Activated CD8-positive, alpha-beta T cell treated with anti-CD3 and anti-CD28 coated beads for 36 hours (primary cell): ENCODE results near the gene PTK6. TPM values are rescaled to one million over a fixed set of nuclear protein-coding genes. Genes with fewer than 3 reads are reported as not detected.
A peak's percentile ranks its signal among the peaks of the same experiment; 100 is the strongest.

Experiments
- ATAC-seq: fragments of 200-7000 bp; cut with Tn5 transposase; one replicate; pipeline ENCODE4 v1.10.0; 2021; ENCODE audit warnings: mild to moderate bottlenecking, moderate library complexity
- CTCF ChIA-PET: fragments of 350-600 bp; sonication (Branson Sonifier 250); formaldehyde crosslinking; loops from one replicate; lab custom pipeline; 2021; ENCODE audit warnings: antibody characterized with exemption; lab: Charles Lee
- POLR2A ChIA-PET: fragments of 350-600 bp; sonication (Branson Sonifier 250); formaldehyde crosslinking; loops from one replicate; lab custom pipeline; 2021; ENCODE audit warnings: antibody characterized with exemption; lab: Charles Lee
- DNase-seq: peaks from one replicate; pipeline ENCODE4 v3.0.0-alpha.2; 2020
- H3K27ac Mint-ChIP-seq: one replicate; pipeline ENCODE4 v1.8.0; 2021; ENCODE audit warnings: mild to moderate bottlenecking, mixed read lengths
- H3K27me3 Mint-ChIP-seq: one replicate; pipeline ENCODE4 v1.8.0; 2021; ENCODE audit warnings: mixed read lengths
- H3K36me3 Mint-ChIP-seq: one replicate; pipeline ENCODE4 v1.8.0; 2021; ENCODE audit warnings: low read depth, mixed read lengths
- H3K4me1 Mint-ChIP-seq: one replicate; pipeline ENCODE4 v1.8.0; 2021; ENCODE audit warnings: low read depth, mixed read lengths
- H3K4me3 Mint-ChIP-seq: one replicate; pipeline ENCODE4 v1.8.0; 2021; ENCODE audit warnings: mild to moderate bottlenecking, moderate library complexity, mixed read lengths
- H3K9me3 Mint-ChIP-seq: one replicate; pipeline ENCODE4 v1.8.0; 2021; ENCODE audit warnings: mixed read lengths
- intact Hi-C: fragments of 100-400 bp; cut with micrococcal nuclease; formaldehyde crosslinking; loops from one replicate; pipeline ENCODE4 v1.10.0; 2022
- total RNA-seq, 2 experiments: library from RNA; stranded (reverse); gene quantifications; one replicate each; pipeline ENCODE4 v1.2.3, GENCODE V29; 2021
- TF ChIP-seq, protein P1 (sequence below): fragments of 200-600 bp; IDR thresholded peaks from one replicate; pipeline ENCODE4 v1.8.0; 2022; ENCODE audit warnings: antibody characterized with exemption, mild to moderate bottlenecking

Gene PTK6
- total RNA-seq, 2 experiments from 2014 or later: 0.18 TPM; not detected in 1

DNA sequence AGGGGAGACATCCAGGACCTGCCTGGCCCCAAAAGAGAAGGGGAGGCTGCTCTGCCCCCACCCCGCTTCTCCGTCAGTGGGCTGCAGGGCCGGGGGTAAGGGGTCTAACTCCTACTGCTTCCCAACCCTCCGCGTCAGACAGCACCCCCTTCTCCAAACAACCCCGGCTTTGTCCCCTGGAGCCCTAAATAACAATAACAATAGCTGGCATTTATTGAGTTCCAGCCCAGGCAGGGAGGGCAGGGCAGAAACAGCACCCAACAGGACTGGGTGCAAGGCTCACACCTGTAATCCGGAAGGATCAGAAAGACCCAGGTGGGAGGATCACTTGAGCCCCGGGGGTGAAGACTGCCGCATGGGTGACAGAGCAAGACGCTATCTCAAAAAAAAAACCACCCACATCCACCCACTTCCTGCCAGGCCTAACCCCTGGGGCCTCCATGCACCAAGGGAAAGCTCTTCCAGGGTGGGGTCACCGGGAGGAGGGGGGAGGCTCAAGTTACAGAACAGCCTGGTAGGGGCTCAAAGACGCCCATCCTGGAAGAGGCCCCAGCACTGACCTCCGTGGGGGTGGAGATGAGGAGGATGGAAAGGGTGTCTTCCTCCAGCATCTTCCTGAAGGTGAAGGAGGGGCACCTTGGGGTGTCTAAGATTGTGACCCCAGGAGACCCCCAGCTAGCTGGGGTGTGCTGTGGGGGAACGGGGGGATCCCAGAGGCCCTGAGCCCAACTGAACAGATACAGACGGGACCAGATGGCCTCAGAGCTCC lies 15.5 kb upstream of the PTK6 start:
- TF ChIP-seq, protein P1, sequence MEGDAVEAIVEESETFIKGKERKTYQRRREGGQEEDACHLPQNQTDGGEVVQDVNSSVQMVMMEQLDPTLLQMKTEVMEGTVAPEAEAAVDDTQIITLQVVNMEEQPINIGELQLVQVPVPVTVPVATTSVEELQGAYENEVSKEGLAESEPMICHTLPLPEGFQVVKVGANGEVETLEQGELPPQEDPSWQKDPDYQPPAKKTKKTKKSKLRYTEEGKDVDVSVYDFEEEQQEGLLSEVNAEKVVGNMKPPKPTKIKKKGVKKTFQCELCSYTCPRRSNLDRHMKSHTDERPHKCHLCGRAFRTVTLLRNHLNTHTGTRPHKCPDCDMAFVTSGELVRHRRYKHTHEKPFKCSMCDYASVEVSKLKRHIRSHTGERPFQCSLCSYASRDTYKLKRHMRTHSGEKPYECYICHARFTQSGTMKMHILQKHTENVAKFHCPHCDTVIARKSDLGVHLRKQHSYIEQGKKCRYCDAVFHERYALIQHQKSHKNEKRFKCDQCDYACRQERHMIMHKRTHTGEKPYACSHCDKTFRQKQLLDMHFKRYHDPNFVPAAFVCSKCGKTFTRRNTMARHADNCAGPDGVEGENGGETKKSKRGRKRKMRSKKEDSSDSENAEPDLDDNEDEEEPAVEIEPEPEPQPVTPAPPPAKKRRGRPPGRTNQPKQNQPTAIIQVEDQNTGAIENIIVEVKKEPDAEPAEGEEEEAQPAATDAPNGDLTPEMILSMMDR: no peak
- ChIA-PET CTCF (interaction anchor here (0.8 to 2.0 kb wide), 2 partner anchors 15 kb away, joined by 3 to 8 read pairs; partner anchors contain the start of gene PTK6), POLR2A (interaction anchor here (1.3 kb wide), 1 partner anchor 15 kb away, joined by 4 read pairs; the partner anchor contains the start of gene PTK6)
- Mint-ChIP-seq H3K9me3 (no peaks in the 10 kb centered on the region), H3K27ac (peak overlapping the region; percentile 70), H3K36me3 (no peaks in the 10 kb centered on the region), H3K4me3 (peak overlapping the region; percentile 31), H3K4me1 (peaks cover 11% of the 10 kb centered on the region), H3K27me3 (peaks cover 7% of the 10 kb centered on the region)
- ATAC-seq (peak; percentile 21), DNase-seq (peak; percentile 67)
- intact Hi-C loops: no loop called here

- H3K9me3 Mint-ChIP-seq: no peaks in the 10 kb centered on the region
- intact Hi-C loops: no loop called here
- TF ChIP-seq, protein P1: no peak
- H3K27me3 Mint-ChIP-seq: peaks cover 7% of the 10 kb centered on the region
- no peak overlapping the region for H3K4me3 Mint-ChIP-seq
- CTCF ChIA-PET: interaction anchor here (0.7 kb wide), 1 partner anchor 14 kb away, joined by 4 read pairs; the partner anchor contains the start of gene PTK6
- DNase-seq (no peak), ATAC-seq (no peak)
- H3K27ac Mint-ChIP-seq: no peak overlapping the region
- H3K4me1 Mint-ChIP-seq: peaks cover 11% of the 10 kb centered on the region
- POLR2A ChIA-PET: interaction anchor here (1.4 kb wide), 1 partner anchor 12 kb away, joined by 4 read pairs; no protein-coding TSS in a partner anchor
- H3K36me3 Mint-ChIP-seq: no peaks in the 10 kb centered on the region
These were observed 13.9 kb upstream of the PTK6 start for GRCh38 chr20:63551068-63551467.

GRCh38 chr20:63549679-63550282 lies 12.6 kb upstream of the PTK6 start:
- Mint-ChIP-seq H3K9me3 (no peaks in the 10 kb centered on the region), H3K27me3 (peaks cover 7% of the 10 kb centered on the region), H3K4me3 (no peak overlapping the region), H3K27ac (no peak overlapping the region), H3K36me3 (no peaks in the 10 kb centered on the region), H3K4me1 (peaks cover 11% of the 10 kb centered on the region)
- ATAC-seq: no peak
- TF ChIP-seq, protein P1: no peak
- DNase-seq: no peak
- ChIA-PET POLR2A (no interaction called here), CTCF (no interaction called here)
- intact Hi-C loops: no loop called here

DNA sequence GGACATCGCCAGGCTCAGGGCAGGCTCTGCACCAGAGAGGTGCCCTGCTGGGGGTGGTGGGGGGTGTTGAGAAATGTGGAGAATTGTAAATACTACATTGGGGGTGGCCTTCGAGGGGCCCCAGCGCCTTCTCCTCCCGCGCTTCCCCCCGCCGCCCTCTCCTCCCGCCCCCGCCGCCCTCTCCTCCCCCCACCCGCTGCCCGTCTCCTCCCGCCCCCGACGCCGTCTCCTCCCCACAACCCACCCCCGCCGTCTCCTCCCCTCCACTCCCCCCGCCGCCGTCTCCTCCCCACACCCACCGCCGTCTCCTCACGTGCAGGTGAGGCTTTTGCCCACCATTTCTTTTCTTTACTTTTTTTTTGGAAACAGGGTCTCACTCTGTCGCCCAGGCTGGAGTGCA lies 11.8 kb upstream of the PTK6 start:
- ChIA-PET POLR2A (no interaction called here), CTCF (no interaction called here)
- ATAC-seq (no peak), DNase-seq (no peak)
- no peak overlapping the region for H3K27ac Mint-ChIP-seq
- peaks cover 7% of the 10 kb centered on the region for H3K27me3 Mint-ChIP-seq
- H3K4me3 Mint-ChIP-seq: no peak overlapping the region
- TF ChIP-seq, protein P1: no peak
- H3K4me1 Mint-ChIP-seq: peaks cover 11% of the 10 kb centered on the region
- H3K36me3 Mint-ChIP-seq: no peaks in the 10 kb centered on the region
- intact Hi-C loops: no loop called here
- H3K9me3 Mint-ChIP-seq: no peaks in the 10 kb centered on the region

- ChIA-PET POLR2A (no interaction called here), CTCF (no interaction called here)
- Mint-ChIP-seq H3K4me3 (no peak overlapping the region), H3K36me3 (no peaks in the 10 kb centered on the region), H3K9me3 (no peaks in the 10 kb centered on the region), H3K4me1 (peaks cover 11% of the 10 kb centered on the region), H3K27me3 (peaks cover 7% of the 10 kb centered on the region), H3K27ac (no peak overlapping the region)
- TF ChIP-seq, protein P1: no peak
- no peak for DNase-seq
- ATAC-seq: no peak
- intact Hi-C loops: no loop called here
These were observed 11.4 kb upstream of the PTK6 start for GRCh38 chr20:63548542-63548941.
